Kidney (tissue), 14 donors: ENCODE measurements around the gene SNX13. TPM values are rescaled to one million over a fixed set of nuclear protein-coding genes. Genes with fewer than 3 reads are reported as not detected.

ENCODE experiments used
- DNase-seq, 5 donors: peaks; one replicate each; pipeline ENCODE4 v3.0.0-alpha.2; 2013 to 2020
- FAIRE-seq: peaks from 2 replicates; lab custom pipeline; 2012; peaks lifted over from hg19 to GRCh38; lab: Jason Lieb, UNC
- H3K27ac ChIP-seq, 2 donors: one replicate each; pipeline ENCODE4 v1.7.0; 2013; ENCODE audit warnings: low read depth in 2 of 2, low read length in 2 of 2, inconsistent platforms in 1 of 2
- H3K27me3 ChIP-seq: one replicate; pipeline ENCODE4 v1.7.1; 2013; ENCODE audit warnings: low read length, inconsistent platforms; ENCODE audit not compliant: control insufficient read depth, insufficient read depth
- H3K36me3 ChIP-seq, 3 donors: one replicate each; pipeline versions ENCODE4 v1.7.0 to v1.7.1; 2013; ENCODE audit warnings: low read length in 3 of 3, control low read depth in 1 of 3, inconsistent platforms in 1 of 3; ENCODE audit not compliant: insufficient read depth in 3 of 3, control insufficient read depth in 2 of 3
- H3K4me1 ChIP-seq, 3 donors: one replicate each; pipeline versions ENCODE4 v1.7.0 to v1.7.1; 2013; ENCODE audit warnings: low read length in 3 of 3, inconsistent platforms in 1 of 3, low read depth in 1 of 3; ENCODE audit not compliant: control insufficient read depth in 2 of 3, insufficient read depth in 2 of 3
- H3K4me3 ChIP-seq, 3 donors: one replicate each; pipeline versions ENCODE4 v1.7.0 to v1.8.1; 2013; ENCODE audit warnings: low read length in 3 of 3, control low read depth in 1 of 3, inconsistent platforms in 1 of 3
- H3K9ac ChIP-seq, 3 donors: one replicate each; pipeline versions ENCODE4 v1.7.0 to v1.7.1; 2013; ENCODE audit warnings: low read length in 3 of 3, control low read depth in 1 of 3, inconsistent platforms in 1 of 3
- H3K9me3 ChIP-seq, 3 donors: one replicate each; pipeline versions ENCODE4 v1.7.0 to v1.7.1; 2013; ENCODE audit warnings: low read length in 3 of 3, control low read depth in 1 of 3, inconsistent platforms in 1 of 3; ENCODE audit not compliant: control insufficient read depth in 2 of 3, insufficient read depth in 1 of 3
- intact Hi-C: fragments of 100-400 bp; cut with DNase I; formaldehyde crosslinking; loops from one replicate; pipeline ENCODE4 v1.11.1; 2022
- polyA plus RNA-seq: library from polyadenylated mRNA; stranded (reverse); fragments of 350-450 nt; fragmentation: Illumina TruSeq; extraction: RNeasy Lipid Tissue Mini Kit (QIAGEN cat#74804); gene quantifications from one replicate; pipeline ENCODE4 v1.2.3, GENCODE V29; 2014; ENCODE audit warnings: low read depth, low replicate concordance; ENCODE audit not compliant: insufficient read depth
- total RNA-seq: library from RNA; stranded (reverse); fragmentation: NEBNext Ultra II Directional; extraction: Animal tissue kit (Norgen Biotek cat#: 25700); gene quantifications from one replicate; pipeline ENCODE4 v1.2.1, GENCODE V29; 2021
- TF ChIP-seq, protein P1 (sequence below): IDR thresholded peaks from 3 replicates; pipeline ENCODE4 v1.5.1; 2012; ENCODE audit warnings: mild to moderate bottlenecking, moderate library complexity, borderline replicate concordance; ENCODE audit not compliant: insufficient read depth; ENCODE audit errors: extremely low read depth
- donor health status: control.
- donor health status: control.
- donor health status: control.
- donor health status: control.
- donor health status: control.
- donor health status: DM: yes; HTN: yes; CAD: no.
- donor health status: Normal renal cell carcinoma (clear cell type).

SNX13 gene
- total and polyA plus RNA-seq, 2 donors from 2014 or later, result 9.9 to 57.0 TPM

DNA sequence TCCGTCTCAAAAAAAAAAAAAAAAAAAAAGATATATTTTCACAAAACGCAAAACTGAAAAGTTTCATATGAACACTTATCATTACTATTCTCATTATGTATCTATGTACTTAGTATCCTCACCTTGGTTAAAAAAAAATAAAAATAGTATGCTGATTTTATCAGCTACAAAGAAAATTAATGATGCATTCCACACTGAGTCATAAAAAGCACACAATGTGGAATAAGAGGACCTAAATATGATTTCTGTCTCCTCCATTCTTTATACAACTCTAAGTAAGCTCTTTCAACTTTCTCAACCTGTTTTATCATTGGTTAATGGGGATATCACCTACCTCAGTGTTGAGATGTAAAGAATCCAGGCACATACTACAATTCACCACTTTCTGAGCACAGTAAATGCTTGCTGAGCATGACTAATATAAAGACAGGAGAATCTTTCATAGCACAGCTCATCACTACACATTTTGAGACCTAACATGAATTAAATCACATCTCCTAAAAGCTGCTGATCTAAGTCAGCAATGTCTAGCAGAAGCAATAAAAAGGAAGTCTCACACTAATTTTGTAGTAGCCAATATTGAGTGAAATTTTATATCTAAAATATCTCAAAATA, 2.7 kb downstream of the SNX13 start:
- intact Hi-C loops, result no loop called here
- DNase-seq, result no peak
- no peaks in the 10 kb centered on the region for H3K36me3 ChIP-seq
- FAIRE-seq, result no peak
- no peaks in the 10 kb centered on the region for H3K9me3 ChIP-seq
- TF ChIP-seq, protein P1, sequence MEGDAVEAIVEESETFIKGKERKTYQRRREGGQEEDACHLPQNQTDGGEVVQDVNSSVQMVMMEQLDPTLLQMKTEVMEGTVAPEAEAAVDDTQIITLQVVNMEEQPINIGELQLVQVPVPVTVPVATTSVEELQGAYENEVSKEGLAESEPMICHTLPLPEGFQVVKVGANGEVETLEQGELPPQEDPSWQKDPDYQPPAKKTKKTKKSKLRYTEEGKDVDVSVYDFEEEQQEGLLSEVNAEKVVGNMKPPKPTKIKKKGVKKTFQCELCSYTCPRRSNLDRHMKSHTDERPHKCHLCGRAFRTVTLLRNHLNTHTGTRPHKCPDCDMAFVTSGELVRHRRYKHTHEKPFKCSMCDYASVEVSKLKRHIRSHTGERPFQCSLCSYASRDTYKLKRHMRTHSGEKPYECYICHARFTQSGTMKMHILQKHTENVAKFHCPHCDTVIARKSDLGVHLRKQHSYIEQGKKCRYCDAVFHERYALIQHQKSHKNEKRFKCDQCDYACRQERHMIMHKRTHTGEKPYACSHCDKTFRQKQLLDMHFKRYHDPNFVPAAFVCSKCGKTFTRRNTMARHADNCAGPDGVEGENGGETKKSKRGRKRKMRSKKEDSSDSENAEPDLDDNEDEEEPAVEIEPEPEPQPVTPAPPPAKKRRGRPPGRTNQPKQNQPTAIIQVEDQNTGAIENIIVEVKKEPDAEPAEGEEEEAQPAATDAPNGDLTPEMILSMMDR, result no peak
- no peak overlapping the region for H3K27ac ChIP-seq
- peak overlapping the region in 2 of 3 donors; percentile 21 to 94 for H3K4me3 ChIP-seq
- no peaks in the 10 kb centered on the region for H3K27me3 ChIP-seq
- H3K9ac ChIP-seq, result no peak overlapping the region
- H3K4me1 ChIP-seq, result peaks cover 0 to 9% (median 5%) of the 10 kb centered on the region in 3 donors

DNA sequence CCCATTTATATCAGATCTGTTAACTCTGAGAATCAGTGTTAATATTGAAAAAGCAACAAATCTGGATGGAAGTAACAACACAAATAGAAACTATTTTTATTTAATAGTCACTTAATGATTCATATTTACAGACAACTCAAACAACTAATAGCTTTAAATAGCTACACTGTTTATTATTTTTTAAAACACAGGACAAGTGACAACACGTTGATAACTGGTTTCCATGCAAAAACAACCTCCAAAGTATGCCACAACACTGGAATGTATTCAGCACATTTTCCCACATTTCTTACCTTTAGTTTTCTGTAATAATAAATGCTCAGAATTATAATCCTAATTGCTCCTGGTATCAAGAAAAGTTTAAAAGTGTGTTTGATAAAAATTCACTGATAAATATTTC, 4.0 kb downstream of the SNX13 start:
- no peak overlapping the region for H3K4me3 ChIP-seq
- peaks cover 0 to 9% (median 5%) of the 10 kb centered on the region in 3 donors for H3K4me1 ChIP-seq
- no peak for DNase-seq
- no peak overlapping the region for H3K9ac ChIP-seq
- H3K9me3 ChIP-seq, result no peaks in the 10 kb centered on the region
- no peaks in the 10 kb centered on the region for H3K36me3 ChIP-seq
- intact Hi-C loops, result no loop called here
- no peaks in the 10 kb centered on the region for H3K27me3 ChIP-seq
- no peak overlapping the region for H3K27ac ChIP-seq
- TF ChIP-seq, protein P1, result no peak
- FAIRE-seq, result no peak

DNA sequence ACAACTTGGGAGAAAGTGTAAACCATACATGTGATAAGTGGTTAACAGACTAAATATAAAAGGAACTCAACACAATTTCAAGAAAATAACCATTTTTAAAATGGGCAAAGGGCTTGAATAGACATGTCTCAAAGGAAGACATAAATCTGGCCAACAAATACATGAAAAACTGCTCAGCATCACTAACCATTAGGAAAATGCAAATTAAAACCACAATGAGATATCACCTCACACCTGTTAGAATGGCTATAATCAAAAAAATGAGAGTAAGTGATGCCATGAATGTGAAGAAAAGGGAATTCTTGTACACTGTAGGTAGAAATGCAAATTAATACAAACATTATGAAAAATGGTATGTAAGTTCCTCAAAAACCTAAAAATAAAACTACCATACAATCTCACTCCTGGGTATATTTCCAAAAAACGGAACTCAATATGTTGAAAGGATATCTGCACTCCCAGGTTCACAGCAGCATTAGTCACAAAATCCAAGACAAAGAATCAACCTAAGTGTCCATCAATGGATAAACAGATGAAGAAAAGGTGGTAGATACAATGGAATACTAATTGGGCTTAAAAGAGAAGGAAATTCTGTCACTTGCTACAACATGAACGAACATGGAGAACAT, 5.6 kb downstream of the SNX13 start:
- intact Hi-C loops, result no loop called here
- Histone ChIP-seq H3K9ac (no peak overlapping the region), H3K27me3 (no peaks in the 10 kb centered on the region), H3K4me1 (peaks cover 0 to 8% (median 5%) of the 10 kb centered on the region in 3 donors), H3K9me3 (no peaks in the 10 kb centered on the region), H3K4me3 (no peak overlapping the region), H3K36me3 (no peaks in the 10 kb centered on the region), H3K27ac (no peak overlapping the region)
- TF ChIP-seq, protein P1, result no peak
- no peak for DNase-seq
- FAIRE-seq, result no peak
